ENCODE data around the gene ARMC9.

DNA sequence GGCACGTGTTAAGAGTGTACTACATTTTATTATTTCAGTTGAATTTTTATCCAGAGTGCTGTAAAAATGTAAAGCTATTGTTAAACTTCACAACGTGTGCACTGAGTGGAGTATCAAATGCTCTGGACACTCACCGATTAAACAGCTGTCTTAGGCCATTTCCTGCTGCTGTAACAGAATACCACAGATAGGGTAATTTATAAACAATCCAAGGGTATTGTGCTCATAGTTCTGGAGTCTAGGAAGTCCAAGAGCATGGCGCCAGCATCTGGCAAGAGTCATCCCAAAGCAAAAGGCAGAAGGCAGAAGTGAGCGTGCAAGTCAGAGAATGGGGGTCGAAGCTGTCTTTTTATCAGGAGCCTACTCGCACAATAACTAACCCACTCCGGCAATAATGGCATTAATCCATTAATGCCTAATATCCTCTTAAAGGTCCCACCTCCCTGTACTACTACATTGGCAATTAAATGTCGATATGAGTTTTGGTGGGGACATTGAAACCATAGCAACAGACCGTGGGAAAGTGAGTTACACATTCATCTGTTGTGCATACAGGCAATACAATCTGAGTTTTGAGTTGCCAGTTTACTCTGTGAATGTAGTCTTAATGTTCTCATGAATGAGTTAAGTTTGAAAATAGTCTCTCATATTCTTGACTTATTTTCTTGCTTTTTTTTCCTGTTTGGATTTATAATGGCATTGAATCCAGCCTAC is 64.8 kb downstream of the ARMC9 start:
- TF ChIP-seq, protein P1, sequence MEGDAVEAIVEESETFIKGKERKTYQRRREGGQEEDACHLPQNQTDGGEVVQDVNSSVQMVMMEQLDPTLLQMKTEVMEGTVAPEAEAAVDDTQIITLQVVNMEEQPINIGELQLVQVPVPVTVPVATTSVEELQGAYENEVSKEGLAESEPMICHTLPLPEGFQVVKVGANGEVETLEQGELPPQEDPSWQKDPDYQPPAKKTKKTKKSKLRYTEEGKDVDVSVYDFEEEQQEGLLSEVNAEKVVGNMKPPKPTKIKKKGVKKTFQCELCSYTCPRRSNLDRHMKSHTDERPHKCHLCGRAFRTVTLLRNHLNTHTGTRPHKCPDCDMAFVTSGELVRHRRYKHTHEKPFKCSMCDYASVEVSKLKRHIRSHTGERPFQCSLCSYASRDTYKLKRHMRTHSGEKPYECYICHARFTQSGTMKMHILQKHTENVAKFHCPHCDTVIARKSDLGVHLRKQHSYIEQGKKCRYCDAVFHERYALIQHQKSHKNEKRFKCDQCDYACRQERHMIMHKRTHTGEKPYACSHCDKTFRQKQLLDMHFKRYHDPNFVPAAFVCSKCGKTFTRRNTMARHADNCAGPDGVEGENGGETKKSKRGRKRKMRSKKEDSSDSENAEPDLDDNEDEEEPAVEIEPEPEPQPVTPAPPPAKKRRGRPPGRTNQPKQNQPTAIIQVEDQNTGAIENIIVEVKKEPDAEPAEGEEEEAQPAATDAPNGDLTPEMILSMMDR (IDR thresholded peaks at IDR 0.05), result no peak
- no peak for TF ChIP-seq EP300 (IDR thresholded peaks at IDR 0.05)
